ENCODE measurements around the gene FOXO3.

The FOXO3 gene

DNA sequence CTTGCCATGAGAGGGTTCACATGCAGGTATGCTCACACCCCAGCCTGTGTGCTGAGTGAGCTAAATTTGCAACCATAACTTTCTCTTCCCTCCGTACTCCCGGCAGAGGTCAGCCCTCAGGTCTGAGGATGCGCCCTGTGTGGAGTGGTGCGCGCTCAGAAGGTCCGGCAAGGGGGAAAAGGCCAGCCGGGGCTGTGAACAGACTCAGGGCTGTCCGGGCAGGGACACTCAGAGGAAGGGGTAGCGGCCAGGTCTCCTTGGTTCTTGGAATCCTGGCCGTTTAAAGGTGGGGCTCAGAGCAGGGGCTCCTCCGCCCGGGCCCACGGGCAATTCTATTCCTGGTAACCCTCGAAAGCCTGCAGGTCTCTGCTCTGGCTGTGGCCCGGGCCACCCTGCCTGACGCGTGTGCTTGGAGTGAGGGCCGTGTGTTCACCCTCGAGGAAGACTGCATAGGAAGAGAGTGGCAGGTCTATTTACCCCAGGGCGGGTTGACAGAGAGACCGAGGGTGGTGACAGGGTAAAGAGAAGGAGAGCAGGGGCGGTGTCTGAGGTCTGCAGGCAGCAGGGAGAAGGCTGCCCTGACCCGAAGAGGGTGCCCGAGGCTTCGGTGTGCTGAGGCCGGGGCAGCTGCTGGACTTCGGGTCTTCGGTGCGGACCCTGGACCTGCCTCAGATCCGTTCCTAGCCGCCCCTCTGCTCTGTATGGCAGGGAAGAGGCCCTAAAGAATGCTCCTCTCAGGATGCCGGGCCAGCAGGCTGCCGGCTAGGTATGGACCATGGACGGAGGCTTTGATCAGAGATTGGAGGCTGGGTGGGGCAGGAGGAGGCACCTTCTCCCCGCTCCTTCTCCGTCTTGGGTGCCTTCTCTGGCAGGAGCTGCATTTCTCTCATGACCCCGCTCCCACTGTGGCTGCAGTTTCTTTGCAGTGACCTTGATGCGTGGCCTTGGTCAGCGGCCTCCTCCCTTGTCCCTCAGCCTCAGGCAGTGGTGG, 156.4 kb downstream of the FOXO3 start:
- no peak for DNase-seq

DNA sequence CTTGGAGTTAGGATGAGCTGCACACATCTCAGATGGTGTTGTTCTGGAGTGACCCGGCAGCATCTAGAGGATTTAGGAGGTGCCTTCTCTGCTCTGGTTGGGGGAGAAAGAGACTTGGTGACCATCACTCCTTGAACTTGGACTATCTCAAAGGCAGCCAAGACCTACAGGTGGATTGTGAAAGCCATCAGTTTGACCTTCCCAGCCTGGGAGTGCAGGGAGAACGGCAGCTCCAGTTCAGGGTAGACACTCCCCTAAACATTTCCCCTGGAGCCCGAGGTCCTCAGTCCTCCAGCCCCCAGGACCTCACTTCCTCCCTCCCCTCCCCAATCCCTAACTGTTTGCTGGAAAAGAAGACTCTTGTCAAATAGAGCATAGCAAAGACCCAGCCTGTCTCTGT, 158.8 kb downstream of the FOXO3 start:
- DNase-seq = no peak

DNA sequence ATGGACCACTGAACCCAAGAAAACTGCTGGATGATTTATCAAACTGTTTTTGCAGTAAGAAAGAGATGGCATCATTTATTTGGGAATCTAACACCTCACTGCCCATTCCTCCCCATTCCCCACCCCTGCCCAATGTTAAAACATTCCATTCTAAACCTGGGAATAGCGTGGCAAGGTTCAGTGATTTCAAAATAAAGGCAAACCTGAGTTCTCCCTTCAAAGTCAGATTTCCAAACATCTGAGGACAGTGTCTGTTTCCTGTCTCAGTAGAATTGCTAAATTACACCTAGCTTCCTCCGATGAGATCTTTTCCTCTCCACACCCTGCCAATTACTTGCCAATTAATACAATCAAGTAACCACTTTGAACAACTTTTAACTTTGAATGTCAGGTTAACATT, 160.1 kb downstream of the FOXO3 start:
- DNase-seq = no peak

DNA sequence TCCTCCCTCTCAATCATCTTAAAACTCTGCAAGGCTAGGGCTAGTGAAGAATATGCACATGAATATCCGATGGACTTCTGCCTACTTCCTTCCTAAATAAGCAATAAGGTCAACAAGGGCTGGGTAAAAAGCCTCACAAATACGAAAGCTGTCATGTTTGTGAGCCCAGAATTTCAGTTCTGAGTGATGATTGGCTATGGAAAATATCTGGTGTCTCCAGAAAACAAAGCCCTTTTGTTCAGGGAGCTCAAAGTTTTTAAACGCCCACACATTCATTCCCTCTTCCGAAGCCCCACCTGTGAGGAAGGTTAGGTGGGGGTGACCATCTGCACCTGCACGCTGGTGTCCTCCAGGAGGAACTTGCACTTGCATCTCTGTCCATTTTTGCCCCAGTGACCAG, 160.6 kb downstream of the FOXO3 start:
- no peak for DNase-seq

DNA sequence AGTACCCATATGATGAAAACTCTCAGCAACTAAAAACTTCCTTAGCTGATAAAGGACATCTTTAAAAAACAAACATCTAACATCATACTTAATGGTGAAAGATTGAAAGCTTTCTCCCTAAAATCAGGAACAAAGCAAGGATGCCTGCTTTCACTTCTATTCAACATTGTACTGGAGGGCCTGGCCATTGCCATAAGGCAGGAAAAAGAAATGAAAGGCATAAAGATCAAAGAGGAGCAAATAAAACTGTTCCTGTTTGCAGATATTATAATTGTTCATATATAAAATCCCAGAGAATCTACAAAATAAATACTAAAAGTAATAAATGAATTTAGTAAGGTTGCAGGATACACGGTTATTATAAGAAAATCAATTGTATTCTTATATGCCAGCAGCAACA, 162.9 kb downstream of the FOXO3 start:
- no peak for DNase-seq

DNA sequence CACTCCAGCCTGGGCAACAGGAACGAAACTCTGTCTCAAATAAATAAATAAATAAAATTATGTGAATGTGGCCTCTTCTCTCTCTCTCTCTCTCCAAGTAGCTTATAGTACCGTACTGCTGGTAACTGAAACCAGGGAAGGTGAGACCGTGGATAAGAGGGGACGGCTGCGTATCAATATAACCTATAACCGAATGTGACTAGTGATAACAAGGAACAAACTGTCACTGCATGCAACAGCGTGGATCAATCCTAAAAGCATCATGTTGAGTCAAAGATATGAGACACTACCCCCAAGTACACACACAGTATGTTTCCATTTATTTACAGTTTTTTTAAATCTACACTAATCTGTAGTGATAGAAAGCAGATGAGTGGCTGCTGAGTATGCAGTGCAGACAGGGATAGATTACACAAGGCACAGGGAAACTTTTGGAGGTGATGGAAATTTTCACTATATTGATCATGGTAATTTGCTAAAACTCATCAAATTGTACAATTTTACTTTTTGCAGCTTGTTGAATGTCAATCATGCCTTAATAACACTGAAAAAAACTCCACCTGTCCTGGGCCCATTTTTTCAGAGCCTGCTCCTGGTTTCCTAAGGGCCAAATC, 166.1 kb downstream of the FOXO3 start:
- DNase-seq = no peak

DNA sequence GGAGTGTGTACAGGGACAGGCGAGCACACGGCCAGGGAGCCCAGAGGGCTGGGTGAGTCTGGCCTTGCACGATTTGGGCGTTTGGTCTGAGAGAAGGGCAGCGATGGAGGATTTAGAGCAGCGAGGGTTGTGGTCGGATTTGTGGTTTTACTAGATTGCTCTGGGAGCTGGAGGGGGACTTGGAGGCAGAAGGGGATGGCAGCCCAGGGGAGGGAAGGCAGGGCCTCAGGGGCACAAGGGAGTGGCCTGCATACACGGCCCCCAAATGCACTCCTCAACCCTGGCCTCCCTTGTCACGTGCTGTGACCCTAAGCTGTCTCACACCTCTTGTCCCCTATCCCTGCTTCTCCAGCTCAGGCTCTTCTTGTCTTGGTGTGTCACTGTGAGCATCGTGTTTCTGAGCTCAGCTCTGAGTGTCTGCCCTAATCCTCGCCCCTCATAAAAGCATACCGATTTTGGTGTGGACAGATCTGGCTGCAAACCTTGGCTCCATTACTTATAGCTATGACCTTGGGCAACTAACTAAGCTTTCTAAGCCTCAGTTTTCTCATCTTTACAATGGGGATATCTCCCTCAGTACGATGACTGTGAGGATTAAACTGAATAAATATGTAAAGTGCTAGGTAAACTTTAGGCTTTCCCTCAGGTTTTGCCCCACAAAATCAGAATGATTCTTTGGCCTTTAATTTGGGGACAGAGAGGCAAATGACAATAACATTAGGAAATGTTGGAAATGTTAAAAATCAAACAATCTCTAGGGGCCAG, 167.4 kb downstream of the FOXO3 start:
- no peak for DNase-seq

DNA sequence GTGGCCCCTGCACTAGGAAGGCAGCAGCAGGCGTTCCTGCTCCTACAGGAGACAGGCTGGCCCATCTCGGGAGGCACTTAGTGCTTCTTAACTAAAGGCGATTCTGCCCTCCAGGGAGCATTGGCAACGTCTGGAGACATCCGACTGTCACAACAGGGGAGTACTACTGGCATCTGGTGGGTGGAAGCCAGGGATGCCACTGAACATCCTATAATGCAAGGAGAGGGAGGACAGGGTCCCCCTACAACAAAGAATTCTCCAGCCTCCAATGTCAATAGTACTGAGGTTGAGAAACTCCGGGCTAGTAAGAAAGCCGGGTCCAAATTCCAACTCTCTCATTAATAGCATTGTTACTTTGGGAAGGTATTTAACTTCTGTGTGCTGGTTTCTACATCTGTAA, 168.1 kb downstream of the FOXO3 start:
- no peak for DNase-seq

DNA sequence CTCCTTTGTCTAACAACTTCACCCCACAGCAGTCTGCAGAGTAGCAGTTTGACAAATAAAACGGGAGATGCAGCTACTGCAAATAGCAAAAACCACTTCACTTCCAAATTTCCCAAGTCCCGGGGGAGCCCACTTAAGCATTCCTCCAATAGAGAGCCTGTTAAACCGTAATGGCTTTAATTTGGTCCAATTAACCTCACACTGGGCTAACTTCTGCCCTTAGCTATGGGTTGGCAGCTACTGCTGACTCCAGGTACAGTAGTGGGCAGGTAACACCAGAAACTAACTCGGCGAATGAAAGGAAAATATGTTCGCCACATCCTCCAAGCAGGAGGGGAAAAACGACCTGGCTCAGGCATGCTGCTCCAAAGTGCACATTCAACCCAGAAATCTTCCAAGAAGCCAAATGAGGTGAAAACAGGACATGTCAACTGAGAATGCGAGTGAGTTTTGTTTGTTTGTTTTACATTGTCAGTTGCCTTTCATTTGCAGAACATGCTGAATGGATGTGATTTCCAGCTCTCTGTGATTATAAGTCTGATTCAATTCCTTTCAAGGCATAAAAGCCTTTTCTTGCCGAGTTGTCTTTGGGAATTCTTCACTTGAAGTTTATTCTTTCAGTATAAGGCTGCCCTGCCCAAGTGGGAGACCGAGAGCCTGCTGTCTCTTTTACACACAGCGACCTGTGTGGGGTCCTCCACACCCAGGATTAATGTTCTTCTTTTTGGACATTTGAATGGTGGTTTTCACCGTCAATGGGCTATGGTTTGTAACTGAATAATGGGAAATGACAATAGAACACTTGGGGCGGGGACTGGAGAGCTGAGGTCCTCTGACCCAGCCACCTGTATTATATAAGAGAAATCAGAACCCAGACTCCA, 170.2 kb downstream of the FOXO3 start:
- DNase-seq = no peak

DNA sequence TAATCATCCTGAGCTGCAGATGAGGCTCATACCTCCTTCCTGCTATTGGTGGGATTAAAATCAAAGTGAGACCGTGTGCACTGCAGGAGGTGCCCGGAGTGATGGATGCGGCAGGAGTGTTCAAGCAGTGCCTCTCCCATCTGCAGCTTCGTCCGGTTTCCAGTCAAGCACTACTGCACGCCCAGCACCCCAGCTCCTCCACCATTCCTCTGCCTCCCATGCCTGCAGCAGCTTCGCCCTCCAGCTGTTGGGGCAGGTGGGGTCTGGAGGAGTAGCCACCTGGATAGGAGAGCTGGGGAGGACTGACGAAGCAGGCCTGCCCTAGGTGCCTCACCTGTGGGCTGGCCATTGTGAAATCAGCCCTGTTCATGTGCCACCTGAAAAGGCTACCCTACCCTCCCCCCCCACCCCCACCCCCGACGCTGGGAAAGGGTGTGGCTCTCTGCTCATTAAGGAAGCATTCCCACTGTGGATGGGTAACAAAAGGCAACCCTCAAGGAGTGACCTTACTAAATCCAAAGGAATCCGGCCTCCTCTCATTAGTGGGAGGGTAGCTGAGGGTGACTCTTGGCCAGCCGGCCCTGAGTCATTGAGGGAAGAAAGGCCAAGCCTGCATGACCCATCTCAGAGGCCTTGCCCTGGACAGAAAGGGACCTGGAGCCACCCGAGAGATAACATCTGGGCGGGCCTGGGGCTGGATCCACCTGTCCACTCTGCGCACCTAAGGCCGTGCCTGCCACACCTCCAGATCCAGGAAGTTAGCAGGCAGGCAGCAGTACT, 171.6 kb downstream of the FOXO3 start:
- no peak for DNase-seq

DNA sequence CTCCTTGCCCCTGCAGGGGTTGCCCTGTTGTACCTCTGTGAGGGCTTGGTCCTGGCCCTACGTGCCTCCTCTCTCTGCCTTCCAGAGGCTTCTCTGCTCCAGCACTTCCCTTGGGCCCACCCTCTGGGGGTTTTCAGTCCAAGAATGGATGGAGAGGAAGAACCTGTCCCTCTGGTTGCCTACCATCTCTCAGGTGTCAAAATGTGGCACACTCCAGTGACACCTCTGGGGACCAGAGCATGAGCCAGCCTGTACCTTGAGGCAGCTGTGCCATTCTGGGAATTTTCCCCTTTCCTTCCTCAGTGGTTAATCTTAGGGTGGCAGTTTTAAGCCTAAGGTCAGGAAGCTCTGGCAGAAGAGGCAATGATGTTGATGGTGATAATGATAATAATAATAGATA, 172.3 kb downstream of the FOXO3 start:
- no peak for DNase-seq

DNA sequence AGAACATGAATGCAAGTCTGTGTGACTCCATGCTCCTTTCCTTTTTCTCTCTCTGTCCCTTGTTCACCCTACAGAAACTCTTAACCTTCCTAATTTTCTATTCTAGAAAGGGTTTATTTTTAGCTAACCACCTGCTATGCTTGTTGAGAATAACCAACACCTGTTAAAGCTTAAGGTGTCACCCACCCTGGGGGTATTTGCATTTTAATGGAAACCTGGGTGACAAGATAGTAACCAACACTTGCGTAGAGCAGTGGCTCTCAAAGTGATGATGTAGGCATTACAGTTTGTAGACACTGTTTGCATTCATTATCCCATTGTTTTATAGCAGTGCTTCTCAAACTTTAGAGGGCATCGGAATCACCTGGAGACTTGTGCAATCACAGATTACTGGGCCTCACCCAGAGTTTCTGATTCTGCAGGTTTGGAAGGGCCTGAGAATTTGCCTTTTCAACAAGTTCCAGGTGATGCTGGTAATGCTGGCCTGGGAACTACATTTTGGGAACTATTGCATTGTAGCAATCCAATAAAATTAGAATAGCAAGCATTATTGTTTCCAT, 173.1 kb downstream of the FOXO3 start:
- no peak for DNase-seq
